ENCODE data around the gene SPR.

GRCh38 chr2:72933646-72934151, 46.5 kb downstream of the SPR start:
- TF ChIP-seq CTCF (IDR thresholded peaks at IDR 0.05) = no peak
- TF ChIP-seq POLR2A (IDR thresholded peaks at IDR 0.05) = no peak
